ENCODE results near the gene KBTBD13. TPM values are rescaled to one million over a fixed set of nuclear protein-coding genes. Genes with fewer than 3 reads are reported as not detected.
"Not testable (repeated sequence)": the region's sequence is repeated elsewhere in the genome, so short reads cannot be mapped to it uniquely, and the experiment has no call there.

KBTBD13 gene
- total RNA-seq, 1 donor from 2014 or later: not detected

DNA sequence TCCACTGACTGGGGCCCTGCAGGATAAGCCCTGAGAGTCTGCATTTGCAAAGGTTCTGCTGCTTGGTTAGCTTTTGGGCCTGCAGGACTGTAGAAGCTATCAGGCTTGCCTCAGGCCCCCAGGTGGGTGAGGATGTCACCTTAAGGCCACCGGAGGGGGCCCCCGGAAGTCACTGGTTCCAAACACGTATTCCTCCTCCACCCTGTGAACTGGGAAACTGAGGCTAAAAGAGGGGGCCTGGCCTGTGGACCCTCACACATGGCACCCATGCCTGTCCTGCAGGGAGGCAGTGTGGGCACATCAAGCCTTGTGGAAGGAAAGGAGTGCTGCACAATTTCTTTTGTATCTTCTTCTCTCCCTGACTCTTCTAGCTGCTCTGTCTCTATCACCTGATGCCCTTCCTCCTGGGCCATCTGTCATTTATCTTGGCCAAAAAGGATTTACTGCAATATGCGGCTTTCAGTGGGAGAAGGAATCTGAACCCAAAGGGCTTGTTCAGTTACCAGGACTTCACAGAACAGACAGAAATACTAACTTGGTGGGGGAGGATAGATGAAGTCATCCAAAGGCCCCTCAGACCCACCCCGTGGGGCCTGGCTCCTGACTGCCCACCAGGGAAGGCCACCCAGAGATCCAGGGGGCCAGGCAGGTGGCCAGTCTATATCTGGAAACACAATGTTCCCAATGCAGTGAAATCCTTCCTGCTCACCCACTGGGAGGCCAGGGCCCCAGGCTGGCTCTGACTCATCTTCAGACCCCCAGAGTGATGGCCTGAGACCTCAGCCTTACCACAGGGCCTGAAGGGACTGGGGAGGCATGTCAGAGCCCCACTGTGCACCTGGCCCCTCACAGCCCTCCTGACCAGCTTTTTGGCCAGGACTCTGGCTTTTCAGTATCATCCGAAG lies 20.2 kb downstream of the KBTBD13 start:
- Mint-ChIP-seq H3K27me3 (no peaks in the 10 kb centered on the region), H3K27ac (no peak overlapping the region), H3K9me3 (no peaks in the 10 kb centered on the region), H3K4me3 (no peak overlapping the region), H3K4me1 (no peaks in the 10 kb centered on the region), H3K36me3 (ENCODE audit: low read depth) (peaks cover 46% of the 10 kb centered on the region)
- ATAC-seq (ENCODE audit: low read depth) (no peak), DNase-seq (no peak)
- POLR2A ChIA-PET: no interaction called here
- intact Hi-C loops (cut with micrococcal nuclease): no loop called here
- CTCF ChIA-PET: no interaction called here
- TF ChIP-seq CTCF (IDR thresholded peaks at IDR 0.05): no peak

DNA sequence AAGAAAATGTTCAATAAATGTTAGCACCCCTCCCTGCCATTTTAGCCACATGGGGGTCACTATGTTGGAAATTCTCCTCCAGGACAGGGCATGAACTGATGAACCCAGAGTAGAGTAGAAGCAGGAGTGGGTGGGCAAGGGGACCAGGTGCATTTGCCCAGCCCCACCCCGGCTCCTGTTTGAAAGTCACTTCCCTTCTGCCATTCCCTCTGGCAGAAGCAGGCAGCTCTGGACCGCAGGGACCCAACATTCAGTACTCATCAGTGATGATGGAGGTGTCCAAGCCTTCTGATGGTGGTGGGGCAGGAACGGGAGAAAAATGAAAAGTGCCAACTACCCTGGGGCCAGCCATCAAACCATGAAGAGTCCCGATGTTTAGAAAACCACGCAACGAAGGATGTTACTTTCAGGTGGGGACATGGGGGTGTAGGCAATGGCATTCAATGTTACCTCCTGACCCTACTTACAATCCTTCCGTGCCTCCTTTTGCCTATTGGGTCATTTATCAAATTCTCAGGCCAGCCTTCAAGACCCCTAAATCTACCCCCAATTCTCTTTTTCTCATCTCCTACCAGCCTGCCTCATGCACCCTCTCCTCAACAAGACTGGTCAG lies 21.2 kb downstream of the KBTBD13 start:
- intact Hi-C loops (cut with micrococcal nuclease): no loop called here
- ChIA-PET POLR2A (no interaction called here), CTCF (no interaction called here)
- no peaks in the 10 kb centered on the region for H3K4me1 Mint-ChIP-seq
- H3K27ac Mint-ChIP-seq: no peak overlapping the region
- DNase-seq: no peak
- no peak for TF ChIP-seq CTCF (IDR thresholded peaks at IDR 0.05)
- no peak overlapping the region for H3K4me3 Mint-ChIP-seq
- ATAC-seq (ENCODE audit: low read depth): no peak
- H3K36me3 Mint-ChIP-seq (ENCODE audit: low read depth): peaks cover 47% of the 10 kb centered on the region
- H3K9me3 Mint-ChIP-seq: no peaks in the 10 kb centered on the region
- H3K27me3 Mint-ChIP-seq: no peaks in the 10 kb centered on the region

GRCh38 chr15:65099336-65099735 lies 22.8 kb downstream of the KBTBD13 start:
- H3K27ac Mint-ChIP-seq: no peak overlapping the region
- intact Hi-C loops (cut with micrococcal nuclease): no loop called here
- no peak overlapping the region for H3K4me3 Mint-ChIP-seq
- TF ChIP-seq CTCF (IDR thresholded peaks at IDR 0.05): no peak
- DNase-seq (no peak), ATAC-seq (ENCODE audit: low read depth) (no peak)
- CTCF ChIA-PET: no interaction called here
- H3K27me3 Mint-ChIP-seq: no peaks in the 10 kb centered on the region
- H3K36me3 Mint-ChIP-seq (ENCODE audit: low read depth): peaks cover 55% of the 10 kb centered on the region
- no peaks in the 10 kb centered on the region for H3K9me3 Mint-ChIP-seq
- no peaks in the 10 kb centered on the region for H3K4me1 Mint-ChIP-seq
- POLR2A ChIA-PET: no interaction called here

DNA sequence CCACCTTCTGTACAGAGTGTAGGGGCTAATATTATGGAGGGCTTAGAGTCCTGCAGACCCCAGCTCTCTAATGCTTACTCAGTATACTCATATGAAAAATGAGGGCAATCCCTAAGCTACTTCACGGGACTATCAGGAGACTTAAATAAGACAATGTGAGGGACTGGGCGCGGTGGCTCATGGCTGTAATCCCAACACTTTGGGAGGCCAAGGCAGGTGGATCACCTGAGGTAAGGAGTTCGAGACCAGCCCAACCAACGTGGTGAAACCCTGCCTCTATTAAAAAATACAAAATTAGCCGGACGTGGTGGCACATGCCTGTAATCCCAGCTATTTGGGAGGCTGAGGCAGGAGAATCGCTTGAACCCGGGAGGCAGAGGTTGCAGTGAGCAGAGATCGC lies 23.3 kb downstream of the KBTBD13 start:
- intact Hi-C loops (cut with micrococcal nuclease): loop anchor here (2.0 kb wide), 1 partner anchor 67 kb away; no protein-coding TSS in a partner anchor
- H3K27me3 Mint-ChIP-seq; H3K27ac Mint-ChIP-seq; POLR2A ChIA-PET; H3K4me3 Mint-ChIP-seq; H3K4me1 Mint-ChIP-seq; H3K9me3 Mint-ChIP-seq; DNase-seq; ATAC-seq (ENCODE audit: low read depth); CTCF ChIA-PET: not testable (repeated sequence)
- H3K36me3 Mint-ChIP-seq (ENCODE audit: low read depth): peaks cover 56% of the 10 kb centered on the region

DNA sequence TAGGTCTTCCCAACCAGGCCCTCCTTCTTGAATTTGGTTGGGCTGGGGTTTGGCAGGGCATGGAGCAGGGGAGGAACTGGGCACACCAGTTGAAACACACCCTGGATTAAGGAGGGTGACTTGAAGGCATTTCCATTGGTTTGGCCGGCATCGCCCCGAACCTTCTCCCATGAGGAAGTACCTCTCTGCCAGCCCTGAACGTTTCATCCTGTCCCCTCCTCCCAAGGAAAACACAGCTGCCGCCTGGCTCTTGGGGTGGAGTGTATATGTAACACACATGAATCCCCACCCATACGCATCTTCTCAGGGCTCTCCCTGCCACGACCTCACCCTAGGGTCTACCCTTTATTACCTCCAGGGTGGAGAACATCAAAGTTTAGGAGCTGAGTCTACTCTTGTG lies 23.9 kb downstream of the KBTBD13 start:
- DNase-seq (no peak), ATAC-seq (ENCODE audit: low read depth) (no peak)
- Mint-ChIP-seq H3K27me3 (no peaks in the 10 kb centered on the region), H3K36me3 (ENCODE audit: low read depth) (peaks cover 62% of the 10 kb centered on the region), H3K27ac (no peak overlapping the region), H3K9me3 (no peaks in the 10 kb centered on the region), H3K4me3 (no peak overlapping the region), H3K4me1 (no peaks in the 10 kb centered on the region)
- ChIA-PET CTCF (no interaction called here), POLR2A (no interaction called here)
- intact Hi-C loops (cut with micrococcal nuclease): loop anchor here (2.0 kb wide), 1 partner anchor 68 kb away; no protein-coding TSS in a partner anchor
- no peak for TF ChIP-seq CTCF (IDR thresholded peaks at IDR 0.05)
